ENCODE measurements around the gene GPC2.
"Not testable (repeated sequence)": the region's sequence is repeated elsewhere in the genome, so short reads cannot be mapped to it uniquely, and the experiment has no call there.

Gene GPC2

GRCh38 chr7:100189061-100189460, 11.9 kb upstream of the GPC2 start:
- Histone ChIP-seq H3K4me1 (ENCODE audit: insufficient read depth, low read length) (peaks cover 3% of the 10 kb centered on the region; the same call in 1 of the 2 replicates), H3K9me3 (ENCODE audit: control insufficient read depth, insufficient read depth, low read length) (no peaks in the 10 kb centered on the region), H3K36me3 (ENCODE audit: insufficient read depth, low read length) (no peaks in the 10 kb centered on the region), H3K9ac (ENCODE audit: low read depth, low read length) (no peak overlapping the region)

- Histone ChIP-seq H3K4me1 (ENCODE audit: insufficient read depth, low read length) (peaks cover 3% of the 10 kb centered on the region; the same call in 1 of the 2 replicates), H3K9me3 (ENCODE audit: control insufficient read depth, insufficient read depth, low read length) (no peaks in the 10 kb centered on the region), H3K36me3 (ENCODE audit: insufficient read depth, low read length) (no peaks in the 10 kb centered on the region), H3K9ac (ENCODE audit: low read depth, low read length) (no peak overlapping the region)
Observed at GRCh38 chr7:100185726-100186125, 8.5 kb upstream of the GPC2 start.

GRCh38 chr7:100183090-100183489, 5.9 kb upstream of the GPC2 start:
- not testable (repeated sequence) for H3K9me3 ChIP-seq (ENCODE audit: control insufficient read depth, insufficient read depth, low read length); H3K4me1 ChIP-seq (ENCODE audit: insufficient read depth, low read length)

GRCh38 chr7:100182616-100183015, 5.4 kb upstream of the GPC2 start:
- not testable (repeated sequence) for H3K9ac ChIP-seq (ENCODE audit: low read depth, low read length); H3K9me3 ChIP-seq (ENCODE audit: control insufficient read depth, insufficient read depth, low read length); H3K4me1 ChIP-seq (ENCODE audit: insufficient read depth, low read length); H3K36me3 ChIP-seq (ENCODE audit: insufficient read depth, low read length)

More at GRCh38 chr7:100183090-100183489, 5.9 kb upstream of the GPC2 start:
- not testable (repeated sequence) for H3K9ac ChIP-seq (ENCODE audit: low read depth, low read length); H3K36me3 ChIP-seq (ENCODE audit: insufficient read depth, low read length)

GRCh38 chr7:100180084-100180483, 2.9 kb upstream of the GPC2 start:
- H3K9me3 ChIP-seq (ENCODE audit: control insufficient read depth, insufficient read depth, low read length); H3K4me1 ChIP-seq (ENCODE audit: insufficient read depth, low read length); H3K36me3 ChIP-seq (ENCODE audit: insufficient read depth, low read length); H3K9ac ChIP-seq (ENCODE audit: low read depth, low read length): not testable (repeated sequence)

GRCh38 chr7:100176096-100177044, 811 bp downstream of the GPC2 start:
- peak overlapping the region; percentile 93; the same call in 1 of the 2 replicates for H3K9ac ChIP-seq (ENCODE audit: low read depth, low read length)
- H3K9me3 ChIP-seq (ENCODE audit: control insufficient read depth, insufficient read depth, low read length), result peaks cover 4% of the 10 kb centered on the region; the same call in 1 of the 2 replicates
- 0 out of 2 replicates have a peak, but pooled peaks cover 3% of the 10 kb centered on the region for H3K4me1 ChIP-seq (ENCODE audit: insufficient read depth, low read length)
- no peaks in the 10 kb centered on the region for H3K36me3 ChIP-seq (ENCODE audit: insufficient read depth, low read length)

GRCh38 chr7:100175296-100175935, 1.8 kb downstream of the GPC2 start:
- Histone ChIP-seq H3K4me1 (ENCODE audit: insufficient read depth, low read length) (0 out of 2 replicates have a peak, but pooled peaks cover 3% of the 10 kb centered on the region), H3K36me3 (ENCODE audit: insufficient read depth, low read length) (no peaks in the 10 kb centered on the region), H3K9ac (ENCODE audit: low read depth, low read length) (no peak overlapping the region)

GRCh38 chr7:100174582-100174981, 2.6 kb downstream of the GPC2 start:
- H3K36me3 ChIP-seq (ENCODE audit: insufficient read depth, low read length), result no peaks in the 10 kb centered on the region
- H3K9me3 ChIP-seq (ENCODE audit: control insufficient read depth, insufficient read depth, low read length), result peaks cover 4% of the 10 kb centered on the region; the same call in 1 of the 2 replicates
- no peak overlapping the region for H3K9ac ChIP-seq (ENCODE audit: low read depth, low read length)
- H3K4me1 ChIP-seq (ENCODE audit: insufficient read depth, low read length), result 0 out of 2 replicates have a peak, but pooled peaks cover 5% of the 10 kb centered on the region

More at GRCh38 chr7:100175296-100175935, 1.8 kb downstream of the GPC2 start:
- H3K9me3 ChIP-seq (ENCODE audit: control insufficient read depth, insufficient read depth, low read length), result peaks cover 4% of the 10 kb centered on the region; the same call in 1 of the 2 replicates

GRCh38 chr7:100173806-100174495, 3.2 kb downstream of the GPC2 start:
- 0 out of 2 replicates have a peak, but pooled peaks cover 5% of the 10 kb centered on the region for H3K4me1 ChIP-seq (ENCODE audit: insufficient read depth, low read length)
- no peak overlapping the region for H3K9ac ChIP-seq (ENCODE audit: low read depth, low read length)
- H3K36me3 ChIP-seq (ENCODE audit: insufficient read depth, low read length), result no peaks in the 10 kb centered on the region
- peaks cover 4% of the 10 kb centered on the region; the same call in 1 of the 2 replicates for H3K9me3 ChIP-seq (ENCODE audit: control insufficient read depth, insufficient read depth, low read length)

- no peaks in the 10 kb centered on the region for H3K9me3 ChIP-seq (ENCODE audit: control insufficient read depth, insufficient read depth, low read length)
- H3K9ac ChIP-seq (ENCODE audit: low read depth, low read length), result peak overlapping the region; percentile 64
- H3K4me1 ChIP-seq (ENCODE audit: insufficient read depth, low read length), result peaks cover 14% of the 10 kb centered on the region
- H3K36me3 ChIP-seq (ENCODE audit: insufficient read depth, low read length), result no peaks in the 10 kb centered on the region
Observed at GRCh38 chr7:100171840-100172239, 5.3 kb downstream of the GPC2 start.

- H3K9ac ChIP-seq (ENCODE audit: low read depth, low read length), result peak overlapping the region; percentile 64; the same call in 1 of the 2 replicates
Observed at GRCh38 chr7:100171087-100171681, 6.0 kb downstream of the GPC2 start.

GRCh38 chr7:100170101-100170897, 6.9 kb downstream of the GPC2 start:
- Histone ChIP-seq H3K9me3 (ENCODE audit: control insufficient read depth, insufficient read depth, low read length) (no peaks in the 10 kb centered on the region), H3K9ac (ENCODE audit: low read depth, low read length) (no peak overlapping the region), H3K4me1 (ENCODE audit: insufficient read depth, low read length) (peaks cover 14% of the 10 kb centered on the region), H3K36me3 (ENCODE audit: insufficient read depth, low read length) (no peaks in the 10 kb centered on the region)

More at GRCh38 chr7:100171087-100171681, 6.0 kb downstream of the GPC2 start:
- Histone ChIP-seq H3K4me1 (ENCODE audit: insufficient read depth, low read length) (peaks cover 14% of the 10 kb centered on the region), H3K9me3 (ENCODE audit: control insufficient read depth, insufficient read depth, low read length) (no peaks in the 10 kb centered on the region), H3K36me3 (ENCODE audit: insufficient read depth, low read length) (no peaks in the 10 kb centered on the region)

- no peaks in the 10 kb centered on the region for H3K9me3 ChIP-seq (ENCODE audit: control insufficient read depth, insufficient read depth, low read length)
- no peak overlapping the region for H3K9ac ChIP-seq (ENCODE audit: low read depth, low read length)
- H3K36me3 ChIP-seq (ENCODE audit: insufficient read depth, low read length), result no peaks in the 10 kb centered on the region
- H3K4me1 ChIP-seq (ENCODE audit: insufficient read depth, low read length), result peaks cover 14% of the 10 kb centered on the region
Observed at GRCh38 chr7:100169147-100169850, 7.9 kb downstream of the GPC2 start.
